ENCODE measurements around the gene KCNQ4.

KCNQ4 gene

DNA sequence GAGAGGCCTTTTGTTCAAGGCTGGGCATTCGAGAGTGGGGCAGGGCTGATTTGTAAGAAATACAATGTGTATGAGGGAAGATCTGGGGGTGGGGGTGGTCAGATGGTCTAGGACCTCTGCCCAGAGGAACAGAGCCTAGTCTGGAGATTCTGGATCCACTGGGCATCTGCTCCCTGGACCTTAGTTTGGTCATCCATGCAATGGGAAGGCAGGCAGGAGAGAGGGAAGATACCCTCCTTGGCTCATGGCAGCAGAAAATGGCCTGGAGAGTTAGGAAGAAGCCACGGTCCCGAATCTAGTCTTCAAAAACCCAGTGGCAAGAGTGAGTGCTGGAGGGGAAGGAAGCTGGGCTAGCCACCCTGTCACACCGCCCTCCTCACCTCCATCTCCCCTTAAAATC, 39.8 kb downstream of the KCNQ4 start:
- no peak for DNase-seq

DNA sequence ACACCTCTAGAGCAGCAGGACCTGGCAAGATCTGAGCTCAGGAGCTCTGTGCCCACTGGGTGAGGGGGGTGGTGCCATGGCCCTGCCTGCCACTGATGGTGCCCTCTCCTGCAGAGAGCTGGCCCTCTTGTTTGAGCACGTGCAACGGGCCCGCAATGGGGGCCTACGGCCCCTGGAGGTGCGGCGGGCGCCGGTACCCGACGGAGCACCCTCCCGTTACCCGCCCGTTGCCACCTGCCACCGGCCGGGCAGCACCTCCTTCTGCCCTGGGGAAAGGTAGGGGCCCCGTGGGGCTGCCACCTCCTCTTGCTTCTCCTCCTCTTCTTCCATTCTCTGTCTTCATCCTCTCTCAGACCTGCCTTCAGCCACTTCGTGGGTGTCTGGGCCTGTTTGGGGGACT, 40.4 kb downstream of the KCNQ4 start:
- DNase-seq = no peak

DNA sequence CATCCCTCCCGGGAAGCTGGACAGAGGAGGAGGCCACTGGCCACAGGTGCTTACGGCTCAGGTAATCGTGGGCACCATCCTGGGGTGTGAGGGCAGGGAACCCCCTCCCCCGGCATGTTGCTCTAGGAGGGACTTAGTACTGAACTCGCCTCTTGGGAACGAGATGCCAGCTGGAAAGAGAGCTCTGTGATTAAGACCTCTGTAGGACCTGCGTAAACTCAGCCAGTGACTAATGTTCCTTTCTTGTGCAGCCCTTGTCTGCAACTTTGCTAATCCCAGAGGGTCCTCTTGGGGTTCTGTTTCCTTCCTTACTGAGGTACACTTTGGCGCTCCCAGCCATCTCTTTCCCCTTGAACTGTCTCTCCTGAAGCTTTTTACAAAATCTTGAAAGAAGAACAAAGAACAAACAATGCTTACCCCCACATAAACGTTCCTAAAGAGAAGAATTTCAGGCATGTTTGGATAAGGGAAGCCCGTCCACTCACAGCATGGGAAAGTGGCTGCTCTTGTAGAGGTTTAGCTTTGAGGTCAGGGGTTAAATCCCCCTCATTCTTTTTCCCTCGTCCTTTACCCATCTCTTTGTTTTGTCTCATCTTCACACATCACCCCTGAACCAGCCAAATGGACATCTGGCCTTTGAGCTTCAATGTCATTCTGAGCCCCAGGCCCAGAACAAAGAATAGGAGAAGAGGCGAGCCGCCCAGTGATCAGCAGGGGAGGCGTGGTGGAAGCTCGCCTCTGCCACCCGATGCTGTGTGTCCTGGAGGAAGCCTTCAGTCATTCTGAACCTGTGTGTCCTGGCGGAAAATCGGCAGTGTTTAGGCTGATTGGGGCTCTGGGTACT, 41.2 kb downstream of the KCNQ4 start:
- no peak for DNase-seq

DNA sequence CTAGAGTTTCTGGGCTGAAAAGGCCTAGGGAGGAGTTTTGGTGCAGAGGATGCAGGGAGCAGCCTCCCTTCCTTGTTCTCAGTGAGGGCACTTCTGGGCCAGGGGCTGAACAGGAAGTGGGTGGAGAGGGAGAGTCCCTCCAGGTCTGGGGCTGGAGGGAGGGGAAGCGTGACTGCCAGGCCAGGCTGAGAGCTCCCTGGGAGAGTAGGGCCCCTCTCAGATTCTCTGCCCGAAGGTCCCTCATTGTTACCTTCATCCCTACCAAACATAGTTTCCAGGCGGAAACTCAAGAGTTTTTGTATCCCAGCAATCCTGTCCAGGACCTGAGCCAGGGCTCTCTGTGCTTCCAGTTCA, 41.8 kb downstream of the KCNQ4 start:
- DNase-seq = no peak

DNA sequence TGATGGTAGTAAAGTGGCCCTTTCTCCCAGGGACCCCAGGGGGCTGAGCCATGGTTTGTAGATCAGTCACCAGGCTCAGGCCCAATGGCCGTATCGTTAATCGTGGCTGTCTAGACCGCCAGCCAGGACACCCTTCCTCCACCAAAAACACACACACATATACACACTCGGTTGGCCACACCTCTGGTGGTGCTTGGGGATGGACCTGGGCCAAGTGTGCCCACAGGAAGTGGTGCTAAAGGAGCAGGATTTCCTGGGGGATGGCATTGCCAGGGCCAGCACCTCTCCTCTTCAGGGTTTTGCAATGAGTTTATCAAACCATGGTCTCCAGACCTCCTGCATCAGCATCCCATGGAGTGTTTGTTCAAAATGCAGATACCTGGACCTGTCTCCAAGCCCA, 42.4 kb downstream of the KCNQ4 start:
- no peak for DNase-seq

DNA sequence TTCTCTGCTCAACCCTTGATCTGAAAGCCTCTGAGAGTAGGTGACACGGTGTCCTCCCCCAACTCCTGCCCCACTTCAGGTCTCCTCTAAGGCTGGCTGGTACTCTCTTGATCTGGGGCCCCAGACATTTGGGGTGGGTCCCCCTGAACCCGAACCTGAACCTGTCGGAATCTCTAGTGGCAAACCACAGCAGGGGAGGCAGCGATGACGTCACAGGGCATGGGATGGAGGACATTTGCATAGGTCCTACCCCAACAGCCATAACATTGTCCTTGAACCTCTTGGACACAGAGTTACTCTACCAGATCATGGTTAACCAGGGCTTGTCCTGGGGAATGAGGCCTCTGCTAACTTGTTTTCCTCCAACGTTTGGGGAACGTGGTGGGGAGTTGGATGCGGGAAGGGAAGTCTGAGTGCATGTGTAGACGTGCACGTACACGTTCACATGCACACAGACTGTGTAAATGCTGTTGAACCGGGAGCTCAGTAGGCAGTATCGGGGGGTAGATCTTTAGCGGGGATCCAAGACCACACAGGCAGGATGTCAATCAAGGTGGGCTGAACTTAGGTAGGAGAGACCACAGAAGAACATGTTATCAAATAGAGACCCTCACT, 46.2 kb downstream of the KCNQ4 start:
- no peak for DNase-seq

DNA sequence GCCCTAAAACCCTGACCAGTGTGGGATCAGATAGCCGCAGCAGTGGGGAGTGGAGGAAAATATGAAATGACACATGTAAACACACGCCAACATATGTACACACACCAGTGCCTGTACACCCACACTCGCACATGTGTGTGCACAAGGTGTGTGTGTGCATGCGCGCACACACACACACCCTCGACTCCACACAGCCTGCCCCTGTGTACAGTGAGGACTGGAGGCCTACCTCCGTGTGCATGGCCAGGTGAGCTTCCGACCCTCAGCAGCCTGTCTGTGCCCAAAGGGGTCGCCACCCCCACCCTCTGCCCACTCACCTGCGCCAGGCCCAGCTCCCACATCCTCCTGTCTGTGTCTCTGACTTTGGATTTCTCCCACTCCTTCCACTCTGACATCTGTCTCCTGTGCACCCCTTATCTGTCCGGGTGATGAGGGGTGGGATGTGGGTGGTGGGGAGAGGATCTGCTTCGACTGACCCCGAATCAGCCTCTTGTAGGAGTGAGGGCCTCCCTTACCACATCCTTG, 46.9 kb downstream of the KCNQ4 start:
- DNase-seq = no peak

DNA sequence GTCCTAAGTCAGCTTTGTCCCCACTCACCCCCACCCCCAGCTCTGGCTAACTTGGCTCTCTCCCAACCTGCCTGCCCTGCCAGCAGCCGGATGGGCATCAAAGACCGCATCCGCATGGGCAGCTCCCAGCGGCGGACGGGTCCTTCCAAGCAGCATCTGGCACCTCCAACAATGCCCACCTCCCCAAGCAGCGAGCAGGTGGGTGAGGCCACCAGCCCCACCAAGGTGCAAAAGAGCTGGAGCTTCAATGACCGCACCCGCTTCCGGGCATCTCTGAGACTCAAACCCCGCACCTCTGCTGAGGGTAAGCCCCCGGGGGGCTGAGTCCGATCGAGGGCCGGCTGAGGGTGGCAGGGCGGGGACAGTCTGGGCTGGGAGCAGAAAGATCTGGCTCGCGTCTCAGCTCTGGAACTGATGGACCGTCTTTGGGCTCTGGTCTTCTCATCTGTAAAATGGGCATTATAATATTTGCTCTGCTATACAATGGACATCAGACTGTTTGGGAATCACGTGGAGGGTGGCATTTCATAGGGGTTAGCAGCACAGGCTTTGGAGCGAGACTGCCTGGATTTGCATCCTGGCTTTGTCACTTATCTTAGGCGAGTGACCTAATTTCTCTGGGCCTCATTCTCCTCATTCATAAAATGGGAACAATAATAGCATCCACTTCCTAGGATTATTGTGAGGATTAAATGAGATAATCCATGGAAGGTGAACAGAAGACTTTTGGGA, 47.6 kb downstream of the KCNQ4 start:
- DNase-seq = no peak

DNA sequence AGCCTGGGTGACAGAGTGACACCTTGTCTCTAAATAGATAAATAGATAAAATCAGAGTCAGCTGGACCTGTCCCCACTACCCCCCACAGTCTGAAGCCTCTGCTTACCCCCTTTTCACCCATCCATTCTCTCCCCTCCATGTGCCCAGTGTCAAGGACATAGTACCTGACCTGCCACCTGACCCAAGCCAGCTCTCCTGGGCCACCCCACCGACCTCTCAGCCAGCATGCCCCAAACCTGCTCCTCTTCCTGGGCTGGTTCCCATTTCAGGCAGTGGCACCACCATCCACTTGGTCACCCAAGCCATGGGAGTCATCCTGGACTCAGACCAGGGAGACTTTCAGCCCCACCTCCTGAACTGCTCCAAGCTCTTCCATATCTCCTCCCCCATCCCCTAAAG, 50.4 kb downstream of the KCNQ4 start:
- DNase-seq = no peak

DNA sequence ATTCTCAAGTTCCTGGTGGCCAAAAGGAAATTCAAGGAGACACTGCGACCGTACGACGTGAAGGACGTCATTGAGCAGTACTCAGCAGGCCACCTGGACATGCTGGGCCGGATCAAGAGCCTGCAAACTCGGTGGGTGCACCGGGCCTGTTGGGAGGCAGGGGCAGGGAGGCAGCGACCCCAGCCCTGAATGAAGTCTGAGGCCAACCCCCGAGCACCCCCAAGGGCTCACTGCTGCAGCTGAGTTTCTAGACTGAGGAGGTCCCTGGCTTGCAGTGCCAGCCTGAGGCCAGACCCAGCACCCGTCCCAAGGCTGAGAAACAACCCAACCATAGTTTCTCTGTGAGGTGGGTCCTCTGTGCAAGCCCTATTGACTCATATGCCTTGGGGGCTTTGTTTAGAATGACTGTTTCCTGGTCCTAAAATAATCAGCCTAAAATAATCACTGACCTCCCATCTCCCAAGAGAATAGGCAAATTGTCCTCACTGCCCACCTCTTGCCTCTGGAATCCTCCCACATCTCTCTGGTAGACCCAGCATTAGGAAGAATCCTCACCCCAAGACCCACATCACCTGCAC, 51.5 kb downstream of the KCNQ4 start:
- no peak for DNase-seq

DNA sequence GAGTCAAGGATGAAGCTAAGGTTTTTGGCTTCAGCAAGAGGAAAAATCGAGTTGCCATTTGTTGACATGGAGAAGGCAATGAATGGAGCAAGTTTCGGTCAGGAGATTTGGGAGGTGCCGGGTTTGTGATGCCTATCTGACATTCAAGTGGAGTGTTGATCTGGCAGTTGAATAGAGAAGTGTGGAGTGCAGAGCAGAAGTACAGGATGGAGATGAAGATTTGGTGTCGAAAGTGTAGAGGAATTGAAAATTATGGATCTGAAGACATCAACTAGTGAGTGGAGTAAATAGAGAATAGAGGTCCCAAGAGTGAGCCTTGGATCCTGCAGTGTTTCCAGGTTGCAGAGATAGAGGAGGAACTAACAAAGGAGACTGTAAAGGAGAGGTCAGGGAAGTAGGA, 52.7 kb downstream of the KCNQ4 start:
- DNase-seq = no peak

DNA sequence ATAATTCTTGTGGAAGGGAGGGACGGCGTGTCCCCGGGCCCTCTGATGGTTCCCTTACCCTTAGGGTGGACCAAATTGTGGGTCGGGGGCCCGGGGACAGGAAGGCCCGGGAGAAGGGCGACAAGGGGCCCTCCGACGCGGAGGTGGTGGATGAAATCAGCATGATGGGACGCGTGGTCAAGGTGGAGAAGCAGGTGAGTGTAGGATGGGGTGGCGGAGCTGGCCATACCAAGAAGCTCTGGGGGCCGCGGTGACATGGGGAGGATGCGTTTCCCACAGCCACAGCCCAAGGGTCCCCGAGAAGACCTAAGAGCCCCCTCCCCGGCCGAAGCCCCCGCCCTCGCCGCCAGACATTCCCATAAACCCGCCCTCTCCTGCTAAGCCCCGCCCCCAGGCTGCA, 54.0 kb downstream of the KCNQ4 start:
- no peak for DNase-seq

DNA sequence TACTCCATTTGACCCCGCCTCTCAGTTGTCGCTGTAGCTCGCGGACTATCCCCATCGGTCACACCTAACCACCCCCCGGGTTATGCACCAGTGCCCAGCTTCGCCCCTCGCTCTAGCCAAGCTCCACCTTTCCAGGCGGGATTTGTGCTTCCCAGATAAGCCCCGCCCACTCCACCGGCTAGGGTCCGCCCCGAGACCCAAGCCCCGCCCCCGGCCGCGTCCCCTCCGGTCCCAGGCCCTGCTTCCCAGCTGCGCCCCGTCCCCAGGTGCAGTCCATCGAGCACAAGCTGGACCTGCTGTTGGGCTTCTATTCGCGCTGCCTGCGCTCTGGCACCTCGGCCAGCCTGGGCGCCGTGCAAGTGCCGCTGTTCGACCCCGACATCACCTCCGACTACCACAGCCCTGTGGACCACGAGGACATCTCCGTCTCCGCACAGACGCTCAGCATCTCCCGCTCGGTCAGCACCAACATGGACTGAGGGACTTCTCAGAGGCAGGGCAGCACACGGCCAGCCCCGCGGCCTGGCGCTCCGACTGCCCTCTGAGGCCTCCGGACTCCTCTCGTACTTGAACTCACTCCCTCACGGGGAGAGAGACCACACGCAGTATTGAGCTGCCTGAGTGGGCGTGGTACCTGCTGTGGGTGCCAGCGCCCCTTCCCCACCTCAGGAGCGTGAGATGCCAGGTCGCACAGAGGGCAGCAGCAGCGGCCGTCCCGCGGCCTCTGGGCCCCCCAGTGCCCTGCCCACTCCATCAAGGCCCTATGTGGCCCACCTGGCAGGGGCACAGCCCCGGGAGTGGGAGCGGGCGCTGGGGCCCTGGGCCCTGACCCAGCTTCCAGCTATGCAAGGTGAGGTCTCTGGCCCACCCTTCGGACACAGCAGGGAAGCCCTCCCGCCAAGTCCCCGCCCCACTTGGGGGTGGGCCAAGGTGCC, 54.7 kb downstream of the KCNQ4 start:
- no peak for DNase-seq

DNA sequence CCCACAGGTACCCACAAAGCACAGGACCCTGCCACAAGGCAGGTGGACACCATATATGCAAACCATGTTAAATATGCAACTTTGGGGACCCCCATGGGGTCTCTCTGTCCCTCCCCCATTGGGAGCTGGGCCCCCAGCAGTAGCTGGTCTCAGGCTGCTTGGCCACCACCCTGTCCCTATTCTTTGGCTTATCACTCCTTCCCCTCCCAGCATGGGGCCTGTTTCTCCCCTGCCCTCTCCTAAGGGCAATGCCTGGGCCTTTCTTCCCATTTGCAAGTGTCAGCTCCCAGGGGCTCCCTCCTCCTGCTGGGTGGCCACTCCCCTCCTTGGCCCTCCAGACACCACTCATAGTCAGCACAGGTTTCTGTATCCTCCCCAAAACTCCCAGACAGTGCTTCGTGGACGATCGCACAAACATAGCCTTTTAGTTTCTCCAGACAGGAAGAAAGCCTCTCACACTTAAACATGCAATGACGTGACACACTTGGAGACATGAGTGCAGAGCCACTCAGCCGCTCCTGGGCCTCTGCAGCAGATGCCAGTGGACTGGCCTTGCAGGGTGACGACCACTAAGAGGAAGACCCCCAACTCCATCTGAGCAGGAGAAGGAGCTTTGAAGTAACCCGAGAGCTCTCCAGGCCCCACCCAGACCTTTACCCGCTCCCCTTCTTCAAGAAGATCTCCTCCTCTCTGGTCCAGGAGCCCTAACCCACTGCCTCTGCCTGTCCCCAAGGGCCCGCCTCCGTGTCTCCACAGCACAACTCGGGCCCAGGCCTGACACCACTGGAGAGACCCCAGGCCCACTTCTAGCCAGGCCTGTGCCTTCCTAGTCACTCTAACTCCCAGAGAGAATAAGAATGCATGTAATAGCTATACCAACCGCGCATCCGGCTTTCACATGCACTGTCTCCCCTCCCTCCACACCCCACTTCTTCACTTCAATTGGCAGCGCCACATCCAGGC, 55.7 kb downstream of the KCNQ4 start:
- DNase-seq = no peak

DNA sequence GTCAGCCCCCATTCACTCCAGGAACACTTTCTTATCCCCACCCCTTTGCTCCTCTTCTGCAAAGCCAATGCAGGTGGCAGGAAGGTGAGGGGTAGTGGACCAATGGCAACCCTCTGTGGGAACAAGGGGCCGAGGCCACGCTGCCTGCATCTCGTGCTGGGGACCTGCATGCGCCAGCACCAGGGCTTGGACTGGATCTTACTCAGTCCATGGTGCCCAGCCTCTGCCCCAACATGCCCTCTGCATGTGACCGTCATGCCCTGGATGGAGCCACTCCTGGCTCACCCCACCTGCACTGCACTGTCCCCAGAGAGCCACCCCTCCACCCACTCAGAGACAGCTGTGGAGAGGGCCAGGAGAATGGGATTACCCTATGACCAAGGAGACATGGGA, 56.4 kb downstream of the KCNQ4 start:
- no peak for DNase-seq

DNA sequence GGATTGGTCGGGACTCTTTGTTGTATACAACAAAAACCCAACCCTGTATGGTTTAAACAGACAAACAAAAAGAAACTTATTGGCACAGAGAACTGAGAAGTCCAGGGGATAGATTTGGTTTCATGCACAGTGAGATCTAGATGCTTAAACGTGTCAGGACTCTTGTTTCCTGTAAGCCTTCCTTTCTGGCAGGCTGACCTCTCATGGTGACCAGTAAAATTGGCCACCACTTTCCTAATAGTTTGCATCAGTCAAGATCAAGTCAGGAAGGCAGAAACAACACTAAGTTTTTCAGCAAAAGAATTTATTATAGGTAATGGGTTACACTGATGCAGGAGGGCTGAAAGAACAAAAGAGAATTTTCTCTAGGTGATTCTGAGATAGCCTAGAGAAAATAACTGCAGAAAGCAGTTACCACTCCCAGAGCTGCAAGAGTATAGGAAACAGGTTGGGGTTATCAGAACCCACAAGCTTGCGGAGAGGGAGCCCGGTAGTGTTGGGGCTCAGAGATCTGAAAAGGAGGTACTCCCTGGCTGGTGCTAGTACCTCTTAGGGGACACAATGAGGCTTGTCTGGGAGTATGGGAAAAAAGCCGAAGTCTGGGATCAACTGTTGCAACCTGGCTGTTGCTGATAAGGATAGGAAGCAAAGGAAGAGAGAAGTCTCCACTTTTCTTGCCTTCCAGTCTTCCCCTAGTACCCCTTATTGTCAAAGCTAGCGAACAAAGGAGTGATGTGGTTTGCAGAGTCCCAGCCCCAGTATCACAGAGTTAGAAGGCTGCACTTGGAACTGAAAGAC, 57.1 kb downstream of the KCNQ4 start:
- DNase-seq = no peak

DNA sequence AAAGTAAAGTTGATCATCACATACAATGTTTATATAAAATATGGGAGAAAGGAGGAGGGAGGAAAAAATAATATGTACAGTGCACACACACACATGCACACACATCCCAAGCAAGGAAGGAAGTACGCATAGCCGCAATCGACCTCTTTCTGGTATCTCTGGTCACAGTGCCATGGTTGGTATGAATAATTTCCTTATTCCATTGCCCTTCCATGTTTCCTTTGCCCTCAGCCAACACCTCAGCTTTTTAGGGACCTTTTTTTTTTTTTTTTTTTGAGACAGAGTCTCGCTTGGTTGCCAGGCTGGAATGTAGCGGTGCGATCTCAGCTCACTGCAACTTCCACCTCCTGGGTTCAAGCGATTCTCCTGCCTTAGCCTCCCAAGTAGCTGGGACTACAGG, 58.0 kb downstream of the KCNQ4 start:
- no peak for DNase-seq

DNA sequence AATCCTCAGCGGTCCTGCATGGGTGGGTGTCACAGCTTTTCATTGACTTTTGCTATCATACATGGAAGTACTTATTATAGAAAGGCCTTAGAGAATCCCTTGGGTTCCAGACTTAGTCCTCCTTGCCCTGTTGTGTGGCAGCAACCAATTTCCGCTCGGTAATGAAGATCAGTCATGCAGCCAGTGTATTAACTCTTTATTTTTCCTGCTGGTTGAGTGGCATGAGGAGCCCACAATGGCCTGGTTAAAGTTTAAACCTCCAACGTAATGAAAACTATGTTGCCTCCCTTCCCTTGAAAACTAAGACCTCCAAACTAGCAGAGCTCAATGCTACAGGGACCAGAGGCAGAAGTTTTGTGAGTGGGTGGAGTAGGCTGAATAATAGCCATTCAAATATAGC, 58.6 kb downstream of the KCNQ4 start:
- no peak for DNase-seq

DNA sequence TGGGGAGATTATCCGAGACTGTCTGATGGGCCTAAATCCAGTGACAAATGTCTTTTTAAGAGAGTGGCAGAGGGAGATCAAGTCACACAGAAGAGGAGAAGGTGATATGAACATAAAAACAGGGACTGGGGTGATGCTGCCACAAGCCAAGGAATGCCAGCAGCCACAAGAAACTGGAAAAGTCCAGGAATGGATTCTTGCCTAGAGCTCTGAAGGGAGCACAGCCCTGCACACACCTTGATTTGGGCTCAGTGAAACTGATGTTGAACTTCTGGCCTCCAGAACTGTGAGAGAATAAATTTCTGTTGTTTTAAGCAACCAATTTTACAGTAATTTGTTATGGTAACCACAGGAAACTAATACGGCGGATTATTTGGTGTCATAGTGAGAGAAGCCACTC, 59.1 kb downstream of the KCNQ4 start:
- DNase-seq = no peak

DNA sequence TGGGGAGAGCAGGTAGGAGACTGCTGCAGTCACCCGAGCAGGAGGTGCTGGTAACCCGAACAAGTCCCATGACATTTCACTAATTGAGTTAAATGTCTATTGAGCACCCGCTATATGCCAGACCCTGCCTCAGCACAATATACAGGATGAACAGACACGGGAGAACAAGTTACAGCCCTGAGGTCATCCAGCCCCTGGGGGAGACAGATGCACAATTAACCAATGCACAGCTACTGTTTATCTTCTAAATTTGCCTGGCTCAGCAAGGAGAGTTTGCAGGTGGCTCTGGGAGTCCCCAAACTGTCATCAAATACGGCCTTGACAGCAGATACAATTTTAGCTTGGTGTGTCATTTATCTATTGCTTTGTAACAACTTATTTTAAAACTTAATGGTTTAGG, 60.5 kb downstream of the KCNQ4 start:
- DNase-seq = no peak

All from NCI-H1417 treated with DMSO at 0.1 percent for 48 hours (cell line).